HG02884 (cell line): ENCODE measurements around the gene PPP1R9A.

Source experiments
- ATAC-seq: cut with Tn5 transposase; IDR thresholded peaks from one replicate; pipeline ENCODE4 v1.9.1; 2021; ENCODE audit warnings: mild to moderate bottlenecking, moderate library complexity; ENCODE audit not compliant: unreplicated experiment

The PPP1R9A gene

GRCh38 chr7:94907026-94907810 lies at the start of gene PPP1R9A:
Gene PPP1R9A (plus strand): TSS chr7:94907594. CDS start chr7:94910114, 2,520 bp downstream.
- ATAC-seq: no peak

GRCh38 chr7:94871132-94871531 lies 36.3 kb upstream of the PPP1R9A start:
- no peak for ATAC-seq

DNA sequence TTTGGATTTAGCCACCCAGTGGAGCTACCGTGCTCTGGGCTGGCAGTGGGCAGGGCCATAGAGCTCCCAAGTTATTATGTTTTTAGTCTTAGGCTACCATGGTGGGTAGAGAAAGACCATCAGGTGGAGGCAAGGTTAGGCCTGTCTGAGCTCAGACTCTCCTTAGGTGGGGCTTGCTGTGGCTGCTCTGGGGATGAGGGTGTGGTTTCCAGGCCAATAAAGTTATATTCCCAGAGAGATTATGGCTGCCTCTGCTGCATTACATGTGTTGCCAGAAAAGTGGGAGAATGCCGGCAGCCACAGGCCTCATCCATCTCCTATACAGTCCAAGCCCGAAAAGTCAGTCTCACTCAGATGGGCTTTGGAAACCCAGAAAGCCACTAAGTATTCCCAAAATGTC lies 34.2 kb upstream of the PPP1R9A start:
- ATAC-seq: no peak

DNA sequence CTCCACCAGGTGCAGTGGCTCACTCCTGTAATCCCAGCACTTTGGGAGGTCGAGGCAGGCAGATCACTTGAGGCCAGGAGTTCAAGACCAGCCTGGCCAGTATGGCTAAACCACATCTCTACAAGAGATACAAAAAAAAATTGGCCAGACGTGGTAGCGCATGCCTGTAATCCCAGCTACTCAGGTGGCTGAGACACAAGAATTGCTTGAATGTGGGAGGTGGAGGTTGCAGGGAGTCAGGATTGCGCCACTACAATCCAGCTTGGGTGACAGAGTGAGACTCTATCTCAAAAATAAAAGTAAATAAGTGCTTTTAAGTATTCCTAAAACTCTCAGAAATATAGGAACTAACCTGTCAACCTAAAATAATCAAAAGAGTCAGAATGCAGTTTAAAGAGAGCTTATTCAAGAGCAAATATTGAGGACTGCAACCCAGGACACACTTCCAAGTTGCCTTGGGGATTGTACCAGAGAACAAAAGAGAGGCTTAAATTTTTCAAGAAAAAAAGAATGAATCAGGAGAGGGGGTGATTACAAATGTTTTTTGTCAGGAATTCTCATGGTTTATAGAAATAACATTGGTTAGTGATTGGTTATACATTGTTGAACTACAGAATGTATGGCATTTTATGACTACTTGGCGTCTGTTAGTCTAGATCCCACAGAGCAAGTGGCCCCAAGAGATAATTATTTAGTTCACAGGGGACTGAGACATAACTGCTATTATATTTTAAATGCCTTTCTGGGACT lies 33.2 kb upstream of the PPP1R9A start:
- no peak for ATAC-seq

DNA sequence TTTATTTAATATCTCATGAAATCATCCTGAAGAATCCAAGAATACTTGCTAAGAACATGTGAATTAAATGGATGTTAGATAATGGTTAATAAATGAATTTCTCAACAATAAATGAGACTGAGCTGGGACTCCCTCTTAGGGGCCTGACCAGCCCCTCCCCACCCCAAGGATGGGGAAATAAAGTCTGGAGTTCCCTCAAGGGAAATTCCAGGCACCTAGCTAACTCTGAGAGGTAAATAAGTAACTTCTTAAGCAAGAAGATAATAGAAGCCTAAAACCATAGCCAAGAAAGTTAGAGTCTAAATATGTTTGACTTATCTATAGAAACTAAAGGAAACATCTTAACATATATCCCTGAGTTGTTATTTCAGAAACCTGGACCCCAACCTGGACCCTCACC lies 32.2 kb upstream of the PPP1R9A start:
- no peak for ATAC-seq

GRCh38 chr7:94877731-94878670 lies 29.4 kb upstream of the PPP1R9A start:
- no peak for ATAC-seq

DNA sequence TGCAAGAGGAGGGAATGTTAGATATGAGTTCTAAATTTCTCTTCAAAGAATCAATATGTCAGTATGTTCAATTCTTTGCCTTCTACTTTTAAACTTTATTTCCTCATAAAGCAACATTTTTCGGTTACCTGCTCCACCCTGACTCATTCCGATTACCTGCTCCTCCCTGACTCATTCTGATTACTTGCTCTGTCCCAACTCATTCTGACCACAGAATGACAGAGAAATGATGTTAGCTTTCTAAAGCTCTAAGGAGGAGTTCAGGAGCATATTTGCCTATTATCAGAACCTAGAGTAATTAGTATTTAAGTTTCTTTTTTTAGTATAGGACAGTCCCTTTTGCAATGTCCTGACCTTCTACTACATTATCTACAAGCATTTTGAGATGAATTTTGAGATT lies 24.5 kb upstream of the PPP1R9A start:
- ATAC-seq: no peak

DNA sequence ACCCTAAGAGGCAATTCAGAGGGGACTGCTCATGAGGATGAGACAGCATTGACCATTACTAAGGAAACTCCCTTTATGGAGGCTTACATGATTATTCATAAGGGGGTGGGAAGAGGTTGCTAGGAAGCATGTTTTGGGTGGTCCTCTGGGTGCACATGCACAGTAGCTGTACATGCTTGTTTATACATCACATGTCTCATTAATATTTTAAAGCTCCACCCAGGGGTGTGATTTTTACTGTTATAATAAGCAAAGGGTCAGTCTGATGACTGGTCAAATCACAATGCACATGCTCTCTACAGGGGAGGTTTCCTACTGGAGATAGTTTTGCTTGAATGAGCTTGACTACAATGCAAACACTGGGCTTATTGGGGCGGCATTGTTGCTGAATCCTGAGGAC lies 23.8 kb upstream of the PPP1R9A start:
- ATAC-seq: no peak

- no peak for ATAC-seq
These were observed 18.8 kb upstream of the PPP1R9A start for GRCh38 chr7:94888551-94888950.

DNA sequence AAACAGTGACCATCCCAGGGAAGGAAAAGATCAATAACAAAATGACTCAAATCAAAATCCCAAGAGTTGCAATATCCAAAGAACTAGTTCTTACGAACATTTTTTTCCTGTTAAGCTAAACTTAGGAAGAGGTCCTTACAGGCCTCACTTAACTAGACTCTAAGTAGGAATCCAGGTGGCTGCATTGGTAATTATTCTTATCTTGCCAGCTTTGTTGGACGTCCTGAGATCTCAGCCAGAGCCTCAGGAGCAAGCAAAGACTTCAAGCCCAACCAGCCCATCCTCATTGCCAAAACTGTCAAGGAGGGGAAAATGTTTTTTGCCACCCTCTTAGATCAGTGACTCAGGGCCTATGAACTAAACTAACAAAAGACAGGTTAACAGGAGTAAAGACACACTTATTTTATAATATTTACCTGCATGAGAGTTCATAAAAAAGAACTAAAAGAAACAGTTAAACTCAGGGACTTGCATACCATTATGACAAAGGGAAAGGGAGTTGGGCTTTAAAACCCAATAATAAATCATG lies 18.3 kb upstream of the PPP1R9A start:
- ATAC-seq: no peak

- no peak for ATAC-seq
These were observed 17.2 kb upstream of the PPP1R9A start for GRCh38 chr7:94890216-94890615.

- ATAC-seq: no peak
These were observed 13.7 kb upstream of the PPP1R9A start for GRCh38 chr7:94893661-94894060.

- no peak for ATAC-seq
These were observed 9.9 kb upstream of the PPP1R9A start for GRCh38 chr7:94897541-94897940.

GRCh38 chr7:94898340-94898739 lies 9.1 kb upstream of the PPP1R9A start:
- ATAC-seq: no peak

DNA sequence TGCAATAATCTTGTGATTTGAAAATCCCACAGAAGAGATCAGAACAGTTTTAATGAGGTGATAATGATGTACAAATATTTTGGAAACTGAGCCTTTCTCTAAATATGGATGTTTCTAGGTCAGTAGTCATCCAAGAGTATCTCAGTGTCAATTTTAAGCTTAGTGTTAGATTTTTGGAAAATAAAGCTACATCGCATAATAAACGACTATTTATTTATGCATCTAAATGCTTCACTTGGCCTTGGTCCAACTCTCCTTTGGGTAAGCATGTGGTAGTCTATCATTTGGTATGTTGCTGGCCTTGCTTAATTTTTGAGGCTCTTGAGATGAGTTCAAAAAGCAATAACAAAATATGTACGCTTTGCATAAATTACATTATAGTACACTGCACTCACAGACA lies 5.4 kb upstream of the PPP1R9A start:
- no peak for ATAC-seq

DNA sequence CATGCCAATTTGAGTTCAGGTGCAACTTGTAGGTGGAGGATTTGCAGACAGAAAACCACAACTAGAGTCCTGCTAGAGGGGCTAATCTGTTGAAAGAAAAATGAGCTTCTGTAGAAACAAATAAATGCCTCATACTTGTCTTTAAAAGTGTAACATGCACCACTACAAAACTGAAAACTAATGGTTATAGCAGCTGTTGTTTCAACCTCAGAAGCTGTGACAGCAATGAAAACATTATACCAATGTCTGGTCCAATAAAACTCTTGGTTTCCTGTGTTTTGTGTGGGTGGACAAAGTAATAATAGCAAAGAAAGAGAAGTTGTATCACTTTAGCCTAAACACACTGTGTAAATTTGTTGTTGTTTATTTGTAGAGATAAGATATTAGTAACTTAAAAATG lies 3.4 kb upstream of the PPP1R9A start:
- no peak for ATAC-seq

- no peak for ATAC-seq
These were observed 2.4 kb upstream of the PPP1R9A start for GRCh38 chr7:94904982-94905381.

- no peak for ATAC-seq
These were observed 1.1 kb upstream of the PPP1R9A start for GRCh38 chr7:94906065-94906851.

GRCh38 chr7:94907811-94908322 lies 473 bp downstream of the PPP1R9A start:
- ATAC-seq: peak; percentile 39
